GM04504 (cell line): Measurements from ENCODE around the gene ARHGDIB.
A peak's percentile ranks its signal among the peaks of the same experiment; 100 is the strongest.

Source experiments
- DNase-seq: peaks from one replicate; pipeline ENCODE4 v3.0.0-alpha.2; 2012; ENCODE audit warnings: low read depth

Gene ARHGDIB

DNA sequence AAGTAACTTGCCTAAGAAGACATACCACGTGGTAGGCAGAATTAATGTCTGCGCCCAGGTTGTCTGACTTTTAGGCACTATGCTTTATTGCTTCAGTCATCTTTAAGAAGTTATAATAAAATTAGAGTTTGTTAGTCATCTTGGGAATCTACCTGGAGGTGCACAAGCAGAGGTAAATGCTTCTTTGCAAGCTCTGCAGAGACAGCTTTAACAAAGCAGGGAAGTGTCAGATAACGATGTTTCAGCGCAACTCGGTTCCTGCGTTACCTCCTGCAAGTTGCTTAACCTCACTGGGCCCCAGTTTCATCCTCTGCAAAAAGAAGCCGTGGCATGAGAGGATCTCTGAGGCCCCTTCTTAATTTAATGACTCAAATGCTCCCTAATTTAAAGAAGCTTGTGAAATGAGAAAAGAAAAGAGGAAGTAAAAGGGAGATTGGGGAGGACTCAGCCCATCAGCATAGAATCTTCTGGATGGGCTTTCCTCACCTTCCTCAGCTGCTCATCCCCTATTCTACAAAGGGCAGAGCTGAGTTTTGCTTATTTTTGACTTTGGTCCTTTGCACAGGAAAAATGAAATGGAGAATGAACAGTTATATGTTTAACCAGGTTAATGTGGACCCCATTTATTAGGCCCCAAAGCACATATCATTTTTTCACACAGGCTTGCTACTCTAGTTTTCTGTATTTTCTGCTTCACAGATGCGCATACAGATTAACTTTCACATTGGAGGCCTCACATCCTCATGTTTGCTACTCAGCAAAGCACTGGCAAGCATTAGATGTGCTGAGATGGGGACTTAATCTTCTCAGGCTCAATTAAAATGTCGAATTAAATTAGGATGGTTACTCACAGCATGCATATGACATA is 5.1 kb downstream of the ARHGDIB start:
- DNase-seq: no peak

GRCh38 chr12:14954269-14954668 is 7.1 kb downstream of the ARHGDIB start:
- no peak for DNase-seq

- no peak for DNase-seq
Observed at GRCh38 chr12:14953752-14954151, 7.6 kb downstream of the ARHGDIB start.

DNA sequence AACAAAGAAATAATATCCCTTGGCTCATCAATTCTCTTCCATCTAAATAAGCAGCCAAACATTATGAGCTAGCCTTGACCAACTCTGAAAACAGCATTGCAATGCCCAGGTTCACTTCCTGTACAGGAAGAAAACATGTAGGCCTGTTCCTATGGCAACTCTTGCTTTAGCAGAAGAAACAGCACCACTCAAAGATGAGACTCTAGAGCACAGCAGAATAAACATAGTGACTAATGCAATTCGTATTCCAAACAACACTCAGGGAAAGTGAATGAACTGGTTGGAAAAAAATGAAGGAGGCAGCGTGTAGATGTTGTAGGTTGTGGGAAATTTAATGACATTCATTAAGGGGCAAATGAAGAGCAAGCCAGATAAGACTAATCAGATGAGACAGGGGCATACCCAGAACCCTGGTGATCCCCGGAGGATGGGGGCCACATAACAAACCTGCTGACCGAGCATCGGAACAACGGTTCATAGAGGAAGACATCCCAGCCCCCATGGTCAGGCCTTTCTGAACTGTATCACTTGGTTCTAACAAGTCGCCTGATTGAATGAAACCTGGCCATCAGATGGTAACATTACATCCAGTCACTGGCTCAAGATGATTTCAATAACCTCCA is 9.0 kb downstream of the ARHGDIB start:
- peak; percentile 70 for DNase-seq

DNA sequence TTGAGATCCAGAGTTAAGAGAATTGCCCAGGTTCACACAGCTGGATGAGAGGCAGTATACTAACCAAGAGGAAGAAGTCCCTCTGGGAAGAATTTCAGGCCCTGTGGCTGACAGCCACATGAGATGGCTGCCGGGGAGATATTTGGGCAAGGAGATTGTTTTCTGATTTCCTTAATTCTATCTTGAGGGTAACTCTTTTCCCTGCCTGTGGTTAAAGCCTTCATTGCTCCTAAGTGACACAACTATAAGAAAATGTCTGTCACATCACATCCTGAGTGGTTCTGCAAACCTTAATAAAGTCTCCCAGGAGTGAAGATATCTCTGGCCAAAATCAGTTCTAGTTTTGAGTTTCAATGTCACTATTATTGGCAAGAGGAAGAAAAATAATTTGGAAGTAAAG is 9.6 kb downstream of the ARHGDIB start:
- DNase-seq: no peak

- no peak for DNase-seq
Observed at GRCh38 chr12:14950982-14951746, 10.2 kb downstream of the ARHGDIB start.

DNA sequence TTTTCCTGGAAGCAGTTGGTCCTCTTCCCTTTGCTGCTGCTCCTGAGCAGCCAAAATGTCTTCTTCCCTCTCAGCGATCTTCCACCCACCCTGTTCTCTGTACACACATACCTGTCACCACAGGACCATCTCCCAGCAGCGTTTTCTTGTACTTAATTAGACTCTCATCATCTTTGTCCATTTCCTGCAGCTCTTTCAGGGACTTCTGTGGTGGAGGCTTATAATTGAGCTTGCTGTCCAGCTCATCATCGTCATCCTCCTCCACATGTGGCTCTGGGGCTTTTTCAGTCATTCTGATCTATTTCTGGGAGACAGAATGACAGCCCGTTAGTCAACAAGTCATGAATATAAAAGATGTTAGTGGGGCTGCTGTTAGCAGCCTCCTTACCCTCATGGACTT is 11.0 kb downstream of the ARHGDIB start:
- DNase-seq: no peak

GRCh38 chr12:14949631-14950030 is 11.8 kb downstream of the ARHGDIB start:
- no peak for DNase-seq

DNA sequence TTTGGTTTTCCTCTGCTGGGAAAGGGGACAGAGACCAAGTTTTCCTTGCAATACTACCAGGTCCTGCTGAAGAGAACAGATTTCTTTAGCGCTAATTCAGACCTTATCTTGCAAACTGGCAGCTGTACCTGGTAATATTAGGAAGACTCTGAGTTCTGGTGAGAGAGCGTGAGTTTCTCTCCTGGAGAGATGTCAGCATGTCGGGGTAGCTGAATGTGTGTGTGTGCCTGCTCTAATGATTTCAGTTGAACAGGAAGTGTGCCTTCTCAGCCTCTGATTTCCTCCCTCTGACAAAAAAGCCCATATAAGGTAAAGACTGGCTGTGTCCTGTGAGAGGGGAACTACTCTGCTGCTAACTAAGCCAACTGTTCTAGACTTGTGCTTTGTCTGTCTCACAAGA is 12.7 kb downstream of the ARHGDIB start:
- peak; percentile 36 for DNase-seq

DNA sequence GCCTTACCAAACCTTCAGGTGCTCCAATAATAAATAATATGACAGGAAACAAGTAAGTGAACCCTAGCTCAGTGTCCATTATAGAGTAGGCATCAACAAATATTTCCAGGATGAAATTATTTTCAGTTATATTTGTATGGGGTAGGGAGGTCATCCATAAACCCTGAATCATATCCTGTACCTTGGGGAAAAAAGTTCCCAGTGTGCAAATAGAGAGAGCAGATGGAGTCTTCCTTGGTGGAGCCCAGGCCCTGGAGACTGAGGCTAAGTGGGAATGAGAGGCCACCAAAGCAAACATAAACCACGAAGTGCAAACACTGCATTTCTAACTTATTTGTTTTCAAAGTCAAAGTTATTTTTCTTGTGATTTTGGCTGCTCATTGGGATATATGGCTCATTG is 14.5 kb downstream of the ARHGDIB start:
- no peak for DNase-seq

DNA sequence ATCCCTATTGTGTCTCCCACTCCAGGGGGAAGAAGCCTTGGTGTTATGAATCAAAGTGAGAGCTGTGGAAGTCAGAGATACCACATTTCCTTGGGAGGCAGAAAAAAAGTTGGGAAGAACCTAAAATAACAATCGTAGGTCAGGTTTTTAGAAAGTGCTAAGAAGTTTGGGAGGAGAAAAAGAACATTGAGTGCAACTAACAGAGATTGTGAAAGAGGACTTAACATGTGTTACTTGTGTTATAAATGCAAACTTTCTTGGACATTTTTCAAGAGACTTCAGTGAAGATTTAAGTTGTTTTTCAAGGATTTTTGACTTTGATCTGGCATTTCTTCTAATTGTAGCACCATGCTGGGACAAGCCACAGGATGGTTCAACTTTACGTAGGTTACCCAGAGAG is 15.2 kb downstream of the ARHGDIB start:
- DNase-seq: no peak

DNA sequence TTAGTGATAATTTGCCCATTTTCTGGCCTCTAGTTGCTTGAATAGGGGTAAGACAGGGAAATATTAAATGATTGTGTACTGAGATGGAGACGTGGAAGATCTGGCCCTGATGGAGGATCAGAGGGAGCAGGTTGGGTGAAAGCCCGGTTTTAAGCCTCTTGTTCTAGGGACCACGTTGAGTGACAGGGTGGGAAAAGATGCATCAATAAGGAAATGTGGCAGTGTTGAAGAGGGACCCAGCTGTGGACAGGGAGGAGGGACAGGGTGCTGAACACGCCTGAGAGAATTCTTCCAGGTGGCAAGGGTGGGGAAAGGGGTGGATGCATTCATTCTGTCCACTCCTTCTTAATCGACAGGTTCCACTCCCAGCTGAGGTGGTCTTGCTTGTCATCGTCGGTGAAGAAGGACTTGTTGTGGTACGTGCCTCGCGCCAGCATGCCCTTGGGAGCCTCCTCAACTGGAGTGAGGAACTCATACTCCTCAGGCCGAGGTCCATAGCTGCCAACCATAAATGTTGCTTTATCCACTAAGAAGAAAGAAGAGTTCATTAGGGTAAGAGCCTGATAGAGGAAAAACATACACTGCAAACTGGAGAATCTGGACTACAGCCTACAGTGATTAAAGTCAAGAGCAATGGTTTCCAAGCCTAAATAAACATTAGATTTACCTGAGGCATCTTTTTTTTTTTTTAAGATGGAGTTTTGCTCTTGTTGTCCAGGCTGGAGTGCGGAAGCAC is 19.0 kb downstream of the ARHGDIB start:
- DNase-seq: no peak

- no peak for DNase-seq
Observed at GRCh38 chr12:14941369-14941768, 20.0 kb downstream of the ARHGDIB start.

GRCh38 chr12:14938301-14938700 is 23.1 kb downstream of the ARHGDIB start, which contains the start of gene ERP27:
ERP27 (minus strand) TSS chr12:14938537; CDS start chr12:14938508, 29 bp downstream.
- no peak for DNase-seq

GRCh38 chr12:14937689-14938088 is 23.7 kb downstream of the ARHGDIB start:
- no peak for DNase-seq

- DNase-seq: no peak
Observed at GRCh38 chr12:14937014-14937413, 24.4 kb downstream of the ARHGDIB start.

GRCh38 chr12:14936224-14936861 is 25.1 kb downstream of the ARHGDIB start:
- DNase-seq: no peak

DNA sequence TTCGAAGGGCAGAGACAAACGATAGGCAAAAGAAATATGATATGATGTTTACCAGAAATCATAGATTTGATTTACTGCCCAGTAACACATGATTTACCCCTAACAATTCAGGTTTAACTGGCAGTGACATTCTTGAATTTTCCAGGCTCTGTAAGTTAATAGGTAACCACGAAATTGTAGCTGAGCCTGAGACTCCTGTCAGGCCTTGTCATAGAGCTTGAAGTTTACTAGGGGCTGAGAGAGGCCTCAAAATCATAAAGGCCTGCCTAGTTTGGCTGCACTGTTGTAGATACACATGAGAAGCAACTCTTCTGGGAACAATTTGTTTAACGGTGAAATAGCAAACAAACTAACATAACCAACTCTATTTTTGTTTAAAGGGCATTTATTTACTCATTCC is 26.4 kb downstream of the ARHGDIB start:
- DNase-seq: no peak

DNA sequence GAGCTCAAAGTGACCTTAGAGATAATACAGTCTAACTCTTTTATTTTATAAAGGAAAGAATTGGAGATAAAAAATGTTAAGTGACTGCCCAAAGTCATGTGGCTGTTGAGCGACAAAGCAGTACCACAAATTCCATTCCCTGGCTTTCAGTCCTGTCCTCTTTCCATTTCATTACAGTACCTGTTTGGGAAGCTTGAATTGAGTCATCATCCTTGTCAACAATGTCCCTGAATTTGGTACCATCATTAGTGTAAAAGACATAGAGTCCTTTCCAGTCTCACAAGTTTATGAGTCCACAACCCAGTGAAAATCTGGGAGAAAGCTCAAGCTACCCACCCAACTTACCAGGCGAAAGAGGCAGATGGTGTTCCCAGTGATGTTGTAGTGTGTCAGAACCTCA is 26.9 kb downstream of the ARHGDIB start:
- DNase-seq: no peak

DNA sequence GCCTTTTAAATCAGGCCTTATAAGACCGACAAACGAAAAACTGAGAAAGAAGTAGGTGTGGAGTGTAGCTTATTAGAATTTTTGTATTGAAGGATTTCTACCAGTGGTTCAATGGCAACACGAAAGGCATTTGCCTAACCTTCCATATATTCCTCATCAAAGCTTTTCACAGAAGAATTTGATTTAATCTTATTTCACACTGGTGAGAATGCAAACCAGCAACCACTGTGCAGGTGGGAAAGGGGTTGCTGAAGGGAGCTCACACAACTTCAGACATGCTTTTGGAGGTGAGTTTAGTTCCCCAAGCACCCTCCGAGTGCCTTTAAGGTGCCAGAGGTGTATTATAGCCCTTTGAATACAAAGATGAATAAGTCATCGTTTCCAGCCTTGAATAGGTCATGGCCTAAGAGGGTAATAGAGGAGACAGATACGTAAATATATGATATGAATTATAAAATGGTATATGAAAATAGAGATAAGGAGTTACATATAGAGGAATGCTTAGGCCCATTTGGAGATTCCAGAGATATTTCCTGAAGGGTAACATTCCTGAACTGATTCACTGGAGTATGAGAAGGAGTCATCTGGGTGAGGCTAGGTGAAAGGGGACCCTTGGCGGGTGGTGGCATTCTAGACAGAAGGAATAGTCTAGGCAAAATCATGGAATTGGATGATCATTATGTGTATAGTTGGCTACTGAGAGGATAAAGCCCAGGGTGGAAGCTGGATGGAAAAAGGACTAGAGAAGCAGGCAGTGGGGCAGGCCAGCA is 29.4 kb downstream of the ARHGDIB start:
- no peak for DNase-seq

DNA sequence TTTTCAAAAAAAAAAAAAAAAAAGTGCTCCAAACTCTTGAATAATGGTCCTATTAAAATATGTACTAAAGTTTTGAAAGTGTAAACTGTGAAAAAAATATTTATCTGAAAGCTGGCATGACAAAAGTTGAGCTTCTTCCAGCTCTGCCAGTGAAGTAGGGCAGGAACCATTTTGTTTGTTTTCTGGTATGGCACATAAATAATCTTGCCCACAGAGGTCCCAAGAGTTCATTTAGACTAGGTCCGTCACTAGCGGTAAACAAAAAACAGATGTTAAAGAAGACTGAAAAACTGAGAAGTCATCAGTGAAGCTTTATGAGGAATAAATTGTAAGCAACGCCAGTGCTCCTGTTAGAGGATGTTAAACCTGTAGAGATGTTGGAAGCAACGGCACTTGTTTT is 30.0 kb downstream of the ARHGDIB start:
- DNase-seq: no peak
